Testis (tissue), 2 donors: ENCODE measurements around the gene TBL2.
"Not testable (repeated sequence)": the region's sequence is repeated elsewhere in the genome, so short reads cannot be mapped to it uniquely, and the experiment has no call there.

ENCODE experiments used
- POLR2A ChIP-seq: fragments of 450-650 bp; IDR thresholded peaks from one replicate; pipeline ENCODE4 v1.6.1; 2017; ENCODE audit warnings: antibody characterized with exemption, mild to moderate bottlenecking, moderate library complexity
- TF ChIP-seq, protein P1 (sequence below), 3 experiments: fragments of 450-650 bp in 2 of 3; fragments of 200-600 bp in 1 of 3; sonication (generic) in 1 of 3; IDR thresholded peaks; one replicate each; pipeline ENCODE4 v1.5.1; 2016 to 2019; ENCODE audit warnings: antibody characterized with exemption in 3 of 3, mild to moderate bottlenecking in 2 of 3, moderate library complexity in 1 of 3

DNA sequence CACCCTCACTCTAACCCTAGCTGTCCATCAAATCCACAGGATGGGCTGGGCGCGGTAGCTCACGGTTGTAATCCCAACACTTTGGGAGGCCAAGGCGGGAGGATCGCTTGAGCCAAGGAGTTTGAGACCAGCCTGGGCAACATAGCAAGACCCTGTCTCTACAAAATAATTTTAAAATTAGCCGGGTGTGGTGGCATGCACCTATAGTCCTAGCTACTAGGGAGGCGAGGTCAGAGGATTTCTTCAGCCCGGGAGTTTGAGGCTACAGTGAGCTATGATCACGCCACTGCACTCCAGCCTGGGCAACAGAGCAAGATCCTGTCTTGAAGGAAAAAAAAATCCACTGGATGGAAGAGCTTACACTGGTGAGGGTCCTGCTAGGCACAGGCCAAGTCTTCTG, 39.1 kb upstream of the TBL2 start:
- TF ChIP-seq, protein P1, sequence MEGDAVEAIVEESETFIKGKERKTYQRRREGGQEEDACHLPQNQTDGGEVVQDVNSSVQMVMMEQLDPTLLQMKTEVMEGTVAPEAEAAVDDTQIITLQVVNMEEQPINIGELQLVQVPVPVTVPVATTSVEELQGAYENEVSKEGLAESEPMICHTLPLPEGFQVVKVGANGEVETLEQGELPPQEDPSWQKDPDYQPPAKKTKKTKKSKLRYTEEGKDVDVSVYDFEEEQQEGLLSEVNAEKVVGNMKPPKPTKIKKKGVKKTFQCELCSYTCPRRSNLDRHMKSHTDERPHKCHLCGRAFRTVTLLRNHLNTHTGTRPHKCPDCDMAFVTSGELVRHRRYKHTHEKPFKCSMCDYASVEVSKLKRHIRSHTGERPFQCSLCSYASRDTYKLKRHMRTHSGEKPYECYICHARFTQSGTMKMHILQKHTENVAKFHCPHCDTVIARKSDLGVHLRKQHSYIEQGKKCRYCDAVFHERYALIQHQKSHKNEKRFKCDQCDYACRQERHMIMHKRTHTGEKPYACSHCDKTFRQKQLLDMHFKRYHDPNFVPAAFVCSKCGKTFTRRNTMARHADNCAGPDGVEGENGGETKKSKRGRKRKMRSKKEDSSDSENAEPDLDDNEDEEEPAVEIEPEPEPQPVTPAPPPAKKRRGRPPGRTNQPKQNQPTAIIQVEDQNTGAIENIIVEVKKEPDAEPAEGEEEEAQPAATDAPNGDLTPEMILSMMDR (IDR thresholded peaks at IDR 0.05): not testable (repeated sequence)
- not testable (repeated sequence) for TF ChIP-seq POLR2A
